Muscle of arm (tissue), 12 donors: ENCODE results near the gene PRKCZ. TPM values are rescaled to one million over a fixed set of nuclear protein-coding genes. Genes with fewer than 3 reads are reported as not detected.
A peak's percentile ranks its signal among the peaks of the same experiment; 100 is the strongest.

ENCODE experiments used
- DNase-seq: peaks from one replicate; pipeline ENCODE4 v3.0.0-alpha.2; 2013
- polyA plus RNA-seq, 12 donors: library from polyadenylated mRNA; unstranded; fragments of 120-200 nt; gene quantifications; one replicate each; pipeline ENCODE4 v1.2.1, GENCODE V29; 2013; ENCODE audit not compliant: insufficient read length in 12 of 12

Gene PRKCZ
- polyA plus RNA-seq, 12 donors: 4.2 to 15.0 (median 6.3) TPM; not detected in 1

- DNase-seq: no peak
Measured at GRCh38 chr1:2023187-2023586, 27.0 kb upstream of the PRKCZ start.

GRCh38 chr1:2024451-2024850, 25.8 kb upstream of the PRKCZ start:
- no peak for DNase-seq

GRCh38 chr1:2024887-2025286, 25.3 kb upstream of the PRKCZ start:
- DNase-seq: no peak

GRCh38 chr1:2025491-2025981, 24.7 kb upstream of the PRKCZ start:
- DNase-seq: peak; percentile 56

GRCh38 chr1:2027961-2028583, 22.1 kb upstream of the PRKCZ start:
- no peak for DNase-seq

- DNase-seq: no peak
Measured at GRCh38 chr1:2028870-2029560, 21.2 kb upstream of the PRKCZ start.

GRCh38 chr1:2029561-2029960, 20.6 kb upstream of the PRKCZ start:
- no peak for DNase-seq

GRCh38 chr1:2030076-2030871, 19.9 kb upstream of the PRKCZ start:
- no peak for DNase-seq

GRCh38 chr1:2031546-2032540, 18.4 kb upstream of the PRKCZ start:
- DNase-seq: no peak

GRCh38 chr1:2032737-2033136, 17.5 kb upstream of the PRKCZ start:
- no peak for DNase-seq

- DNase-seq: no peak
Measured at GRCh38 chr1:2033165-2033564, 17.0 kb upstream of the PRKCZ start.

- no peak for DNase-seq
Measured at GRCh38 chr1:2036287-2036686, 13.9 kb upstream of the PRKCZ start.

- DNase-seq: no peak
Measured at GRCh38 chr1:2037314-2037979, 12.8 kb upstream of the PRKCZ start.

- no peak for DNase-seq
Measured at GRCh38 chr1:2038229-2038628, 12.0 kb upstream of the PRKCZ start.

GRCh38 chr1:2039251-2039650, 11.0 kb upstream of the PRKCZ start:
- DNase-seq: no peak

- DNase-seq: no peak
Measured at GRCh38 chr1:2041305-2041704, 8.9 kb upstream of the PRKCZ start.

GRCh38 chr1:2041887-2042286, 8.3 kb upstream of the PRKCZ start:
- no peak for DNase-seq

GRCh38 chr1:2042830-2043773, 7.1 kb upstream of the PRKCZ start:
- no peak for DNase-seq

- no peak for DNase-seq
Measured at GRCh38 chr1:2043886-2044285, 6.3 kb upstream of the PRKCZ start.
